GM12873 (cell line): ENCODE measurements around the gene PARP1.

ENCODE experiments used
- TF ChIP-seq, protein P1 (sequence below): IDR thresholded peaks from 2 replicates; pipeline ENCODE4 v1.5.1; 2012; ENCODE audit warnings: low read depth, mild to moderate bottlenecking, moderate library complexity, low read length, control low read depth; ENCODE audit not compliant: insufficient read depth; ENCODE audit errors: missing control alignments

PARP1 gene

DNA sequence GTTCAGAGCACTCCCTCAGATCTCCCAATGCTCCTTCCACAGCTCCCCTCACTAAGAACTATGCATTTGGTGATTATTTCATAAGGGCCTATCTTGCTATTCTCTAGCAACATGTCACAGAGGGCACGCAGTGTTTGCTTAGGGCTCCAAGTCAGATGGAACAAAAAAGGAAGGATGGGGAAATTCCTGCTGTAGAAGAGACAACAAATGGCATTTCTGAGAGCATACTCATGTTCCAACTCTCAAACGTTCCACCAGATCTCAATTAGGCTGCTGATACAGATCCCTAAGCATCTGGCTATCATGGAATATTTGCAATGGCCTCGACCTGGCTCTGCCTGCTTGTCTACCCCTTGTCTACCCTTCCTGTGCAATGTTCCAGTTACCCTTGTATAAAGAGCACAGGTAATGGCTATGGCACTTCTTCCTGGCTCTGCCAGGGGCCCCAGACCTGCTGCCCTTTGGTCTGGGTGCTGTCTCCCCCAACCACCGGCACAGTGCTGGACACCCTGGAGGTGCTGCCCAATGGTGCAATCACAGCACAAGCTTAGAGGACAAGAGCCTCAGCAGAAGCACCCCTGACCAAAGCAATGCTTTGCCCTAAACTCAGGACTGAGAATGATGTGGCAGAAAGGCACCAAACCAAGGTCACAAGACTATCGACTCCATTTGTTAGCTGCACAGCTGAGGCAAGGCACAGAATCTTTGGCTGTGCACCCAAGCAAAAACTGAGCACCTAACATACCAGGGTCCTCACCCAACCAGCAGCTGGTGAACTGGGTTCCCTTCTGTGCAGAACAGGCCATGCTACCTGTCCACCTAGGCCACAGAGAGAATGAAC is 3.6 kb downstream of the PARP1 start:
- TF ChIP-seq, protein P1, sequence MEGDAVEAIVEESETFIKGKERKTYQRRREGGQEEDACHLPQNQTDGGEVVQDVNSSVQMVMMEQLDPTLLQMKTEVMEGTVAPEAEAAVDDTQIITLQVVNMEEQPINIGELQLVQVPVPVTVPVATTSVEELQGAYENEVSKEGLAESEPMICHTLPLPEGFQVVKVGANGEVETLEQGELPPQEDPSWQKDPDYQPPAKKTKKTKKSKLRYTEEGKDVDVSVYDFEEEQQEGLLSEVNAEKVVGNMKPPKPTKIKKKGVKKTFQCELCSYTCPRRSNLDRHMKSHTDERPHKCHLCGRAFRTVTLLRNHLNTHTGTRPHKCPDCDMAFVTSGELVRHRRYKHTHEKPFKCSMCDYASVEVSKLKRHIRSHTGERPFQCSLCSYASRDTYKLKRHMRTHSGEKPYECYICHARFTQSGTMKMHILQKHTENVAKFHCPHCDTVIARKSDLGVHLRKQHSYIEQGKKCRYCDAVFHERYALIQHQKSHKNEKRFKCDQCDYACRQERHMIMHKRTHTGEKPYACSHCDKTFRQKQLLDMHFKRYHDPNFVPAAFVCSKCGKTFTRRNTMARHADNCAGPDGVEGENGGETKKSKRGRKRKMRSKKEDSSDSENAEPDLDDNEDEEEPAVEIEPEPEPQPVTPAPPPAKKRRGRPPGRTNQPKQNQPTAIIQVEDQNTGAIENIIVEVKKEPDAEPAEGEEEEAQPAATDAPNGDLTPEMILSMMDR = no peak

- TF ChIP-seq, protein P1 = peak; percentile 55
These were observed 4.5 kb downstream of the PARP1 start for GRCh38 chr1:226403201-226404034.

DNA sequence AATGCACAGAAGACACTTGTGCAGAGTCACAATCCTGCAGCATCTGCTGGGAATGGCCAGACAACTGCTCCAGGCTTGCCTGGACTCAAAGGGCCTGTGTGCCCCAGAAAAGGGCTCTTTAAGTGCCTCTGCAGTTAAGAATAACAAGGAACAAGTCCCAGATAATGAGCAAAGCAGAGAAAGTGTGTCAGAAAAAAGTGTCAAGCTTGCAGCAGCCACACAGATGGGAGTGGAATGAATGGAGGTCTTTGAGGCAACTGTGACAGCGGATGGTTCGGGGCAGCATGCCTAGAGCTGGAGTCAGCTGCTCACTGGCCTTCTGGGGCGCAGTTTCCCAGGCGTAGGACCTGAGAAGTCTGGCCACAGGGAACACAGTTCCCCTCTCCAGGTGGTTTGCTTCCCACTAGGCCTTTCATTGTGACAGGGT is 5.1 kb downstream of the PARP1 start:
- TF ChIP-seq, protein P1 = no peak

GRCh38 chr1:226401355-226402303 is 6.3 kb downstream of the PARP1 start:
- TF ChIP-seq, protein P1 = no peak

DNA sequence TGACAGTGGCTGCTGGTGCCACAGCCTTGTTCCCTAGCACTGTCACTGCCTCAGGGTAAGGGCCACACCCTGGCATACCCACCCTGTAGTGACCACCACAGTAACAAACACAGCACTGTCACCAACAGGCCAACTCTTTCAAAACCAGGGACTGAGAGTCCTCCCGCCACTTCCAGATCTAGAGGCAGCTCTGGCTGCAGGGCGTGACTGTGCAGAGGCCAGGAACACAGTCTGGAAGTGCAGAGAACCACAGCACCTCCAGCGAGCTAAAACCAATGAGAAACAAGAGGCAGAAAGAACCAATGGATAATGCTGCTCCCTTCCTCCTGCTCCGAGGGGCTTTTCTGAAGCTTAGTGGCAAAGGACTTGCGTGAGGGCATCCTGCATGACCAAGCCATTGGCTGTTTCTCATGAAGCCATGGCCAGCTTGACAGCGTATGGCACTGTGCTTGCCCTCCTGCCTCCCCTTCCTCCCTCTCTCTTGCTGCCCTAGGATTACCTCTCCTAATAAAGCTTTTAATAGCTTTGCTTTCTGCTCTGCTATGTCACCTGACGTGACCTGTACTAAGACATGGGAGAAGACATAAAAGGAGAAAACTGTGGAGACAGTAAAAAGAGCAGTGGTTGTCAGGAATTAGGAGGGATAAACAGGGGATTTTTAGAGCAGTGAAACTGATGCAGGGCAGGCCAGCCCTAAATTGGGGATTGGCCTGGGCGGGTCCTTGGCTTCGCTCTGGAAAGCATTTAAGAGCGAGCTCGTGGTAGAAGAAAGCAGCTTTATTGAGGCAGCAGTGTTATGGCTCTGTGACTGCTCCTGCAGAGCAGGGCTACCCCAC is 7.2 kb downstream of the PARP1 start:
- TF ChIP-seq, protein P1 = no peak

DNA sequence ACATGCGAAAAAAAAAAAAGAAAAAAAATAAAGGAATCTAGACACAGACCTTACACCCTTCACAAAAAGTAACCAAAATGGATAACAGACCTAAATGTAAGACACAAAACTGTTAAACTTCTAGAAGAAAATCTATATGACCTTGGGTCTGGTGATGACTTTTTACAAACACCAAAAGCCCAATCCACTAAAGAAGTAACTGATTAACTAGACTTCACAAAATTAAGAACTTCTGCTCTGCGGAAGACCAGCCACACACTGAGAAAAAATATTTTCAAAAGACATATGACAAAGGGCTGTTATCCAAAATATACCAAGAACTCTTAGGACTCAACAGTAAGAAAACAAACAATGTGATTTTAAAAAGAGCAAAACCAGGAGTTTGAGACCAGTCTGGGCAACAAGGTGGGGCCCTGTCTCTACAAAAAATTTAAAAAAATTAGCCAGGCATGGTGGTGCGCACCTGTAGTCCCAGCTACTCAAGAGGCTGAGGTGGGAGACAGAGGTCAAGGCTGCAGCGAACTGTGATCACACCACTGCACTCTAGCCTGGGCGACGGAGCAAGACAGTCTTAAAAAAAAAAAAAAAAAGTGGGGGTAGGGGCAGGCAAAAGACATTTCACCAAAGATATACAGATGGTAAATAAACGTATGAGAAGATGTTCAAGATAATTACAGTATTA is 9.8 kb downstream of the PARP1 start:
- TF ChIP-seq, protein P1 = no peak
